ENCODE results near the gene BAG5.

- no peak for TF ChIP-seq EZH2 (IDR thresholded peaks at IDR 0.05)
- TF ChIP-seq POLR2AphosphoS5 (IDR thresholded peaks at IDR 0.05; ENCODE audit: borderline replicate concordance, low read depth, low read length), result no peak
- no peak for TF ChIP-seq FOXP2 (optimal IDR thresholded peaks at IDR 0.05; ENCODE audit: control extremely low read depth, extremely low read length, insufficient read depth)
Observed at GRCh38 chr14:103547455-103547940, 15.0 kb downstream of the BAG5 start.

All from SK-N-MC (cell line).